ENCODE measurements around the gene USP48. TPM values are rescaled to one million over a fixed set of nuclear protein-coding genes. Genes with fewer than 3 reads are reported as not detected.

Gene USP48
- total RNA-seq, 1 donor from 2014 or later = 56.4 TPM

DNA sequence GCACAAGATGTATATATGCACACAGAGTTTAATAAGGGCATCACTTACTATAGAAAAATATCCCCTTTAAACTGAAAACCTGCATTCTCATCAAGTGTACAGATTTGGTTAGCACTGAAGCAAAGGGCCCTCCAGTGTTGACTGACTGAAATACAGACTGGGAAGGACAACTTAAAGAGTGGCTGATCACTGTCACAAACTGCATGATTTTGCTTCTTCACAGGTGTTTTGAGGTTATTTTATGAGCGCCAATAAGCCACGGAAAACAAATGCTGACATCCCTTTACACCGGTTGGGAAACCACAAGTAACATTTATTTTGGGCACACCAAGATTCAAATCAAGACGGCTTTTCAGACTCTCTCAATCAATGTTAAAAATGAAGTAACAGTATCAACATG lies 82.9 kb downstream of the USP48 start:
- no peaks in the 10 kb centered on the region for H3K27me3 ChIP-seq
- ATAC-seq (no peak), DNase-seq (no peak)
- no peak overlapping the region for H3K4me3 ChIP-seq
- TF ChIP-seq, protein P1, sequence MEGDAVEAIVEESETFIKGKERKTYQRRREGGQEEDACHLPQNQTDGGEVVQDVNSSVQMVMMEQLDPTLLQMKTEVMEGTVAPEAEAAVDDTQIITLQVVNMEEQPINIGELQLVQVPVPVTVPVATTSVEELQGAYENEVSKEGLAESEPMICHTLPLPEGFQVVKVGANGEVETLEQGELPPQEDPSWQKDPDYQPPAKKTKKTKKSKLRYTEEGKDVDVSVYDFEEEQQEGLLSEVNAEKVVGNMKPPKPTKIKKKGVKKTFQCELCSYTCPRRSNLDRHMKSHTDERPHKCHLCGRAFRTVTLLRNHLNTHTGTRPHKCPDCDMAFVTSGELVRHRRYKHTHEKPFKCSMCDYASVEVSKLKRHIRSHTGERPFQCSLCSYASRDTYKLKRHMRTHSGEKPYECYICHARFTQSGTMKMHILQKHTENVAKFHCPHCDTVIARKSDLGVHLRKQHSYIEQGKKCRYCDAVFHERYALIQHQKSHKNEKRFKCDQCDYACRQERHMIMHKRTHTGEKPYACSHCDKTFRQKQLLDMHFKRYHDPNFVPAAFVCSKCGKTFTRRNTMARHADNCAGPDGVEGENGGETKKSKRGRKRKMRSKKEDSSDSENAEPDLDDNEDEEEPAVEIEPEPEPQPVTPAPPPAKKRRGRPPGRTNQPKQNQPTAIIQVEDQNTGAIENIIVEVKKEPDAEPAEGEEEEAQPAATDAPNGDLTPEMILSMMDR (IDR thresholded peaks at IDR 0.05) = no peak
- H3K9me3 ChIP-seq = no peaks in the 10 kb centered on the region
- peaks cover 74% of the 10 kb centered on the region for H3K36me3 ChIP-seq
- no peaks in the 10 kb centered on the region for H3K4me1 ChIP-seq
- intact Hi-C loops (cut with DNase I) = no loop called here
- H3K27ac ChIP-seq = no peak overlapping the region

DNA sequence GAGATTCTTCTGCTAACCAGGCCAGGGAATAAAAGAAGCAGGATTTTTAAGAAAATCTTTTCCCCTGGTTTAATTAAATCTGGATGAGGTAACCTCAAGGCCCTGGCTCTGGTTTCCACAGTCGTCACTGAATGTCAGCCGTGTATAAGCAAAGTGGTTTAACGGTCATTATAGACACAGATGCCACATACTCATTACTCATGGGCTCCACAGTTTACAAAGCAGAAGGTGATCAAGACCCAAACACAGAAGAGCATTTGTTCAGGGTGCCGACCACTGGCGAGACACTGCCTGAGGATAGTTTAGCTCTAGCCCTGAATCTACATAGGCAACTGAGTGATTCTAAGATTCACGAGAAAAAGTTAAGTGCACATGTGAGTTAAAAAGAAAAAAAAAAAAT lies 86.0 kb downstream of the USP48 start:
- H3K36me3 ChIP-seq = peaks cover 75% of the 10 kb centered on the region
- no peaks in the 10 kb centered on the region for H3K27me3 ChIP-seq
- DNase-seq = no peak
- no peaks in the 10 kb centered on the region for H3K9me3 ChIP-seq
- H3K27ac ChIP-seq = no peak overlapping the region
- no peak for ATAC-seq
- no peaks in the 10 kb centered on the region for H3K4me1 ChIP-seq
- TF ChIP-seq, protein P1 (IDR thresholded peaks at IDR 0.05) = no peak
- no peak overlapping the region for H3K4me3 ChIP-seq
- intact Hi-C loops (cut with DNase I) = no loop called here

DNA sequence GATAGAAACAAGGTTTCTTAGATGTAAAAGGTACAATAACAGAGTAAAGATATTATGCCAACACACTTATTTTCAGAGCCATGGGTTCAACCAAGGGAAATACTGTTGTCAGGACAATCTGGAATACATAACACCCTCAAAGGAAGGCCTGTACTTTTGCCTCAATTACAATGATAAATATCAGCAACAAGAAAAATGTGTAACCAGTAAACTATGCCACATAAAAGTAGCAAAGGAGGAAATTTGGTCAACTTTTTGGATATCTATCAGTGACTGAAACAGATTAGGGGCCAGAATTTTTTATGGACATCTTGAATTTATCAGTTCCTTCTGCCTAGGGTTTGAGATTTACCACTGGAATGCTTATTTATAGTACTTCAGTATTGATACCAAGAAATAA lies 89.2 kb downstream of the USP48 start:
- intact Hi-C loops (cut with DNase I) = no loop called here
- Histone ChIP-seq H3K36me3 (peaks cover 71% of the 10 kb centered on the region), H3K27me3 (no peaks in the 10 kb centered on the region), H3K27ac (no peak overlapping the region), H3K4me3 (no peak overlapping the region), H3K9me3 (no peaks in the 10 kb centered on the region), H3K4me1 (no peaks in the 10 kb centered on the region)
- DNase-seq (no peak), ATAC-seq (no peak)
- TF ChIP-seq, protein P1 (IDR thresholded peaks at IDR 0.05) = no peak

DNA sequence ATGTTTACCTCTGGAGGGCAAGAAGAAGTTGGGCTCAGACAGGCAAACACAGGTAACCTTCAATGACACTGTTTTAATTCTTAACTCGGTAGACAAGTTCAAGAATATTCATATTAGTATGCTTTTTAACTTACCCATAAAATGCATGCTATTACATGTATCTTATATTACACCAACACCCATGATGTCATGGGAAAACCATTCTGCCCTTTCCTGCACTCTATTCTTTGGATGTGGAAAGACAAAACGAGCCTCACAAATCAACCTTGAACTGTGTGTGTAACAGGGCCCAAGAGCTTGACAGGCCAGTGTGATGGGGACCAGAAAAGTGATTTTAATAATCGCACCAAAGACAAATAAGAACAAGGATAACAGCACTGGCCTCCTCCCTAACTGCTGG lies 91.2 kb downstream of the USP48 start:
- TF ChIP-seq, protein P1 (IDR thresholded peaks at IDR 0.05) = no peak
- H3K4me1 ChIP-seq = no peaks in the 10 kb centered on the region
- H3K27me3 ChIP-seq = no peaks in the 10 kb centered on the region
- ATAC-seq = no peak
- intact Hi-C loops (cut with DNase I) = no loop called here
- no peak overlapping the region for H3K27ac ChIP-seq
- H3K9me3 ChIP-seq = no peaks in the 10 kb centered on the region
- H3K36me3 ChIP-seq = peaks cover 86% of the 10 kb centered on the region
- no peak overlapping the region for H3K4me3 ChIP-seq
- no peak for DNase-seq

DNA sequence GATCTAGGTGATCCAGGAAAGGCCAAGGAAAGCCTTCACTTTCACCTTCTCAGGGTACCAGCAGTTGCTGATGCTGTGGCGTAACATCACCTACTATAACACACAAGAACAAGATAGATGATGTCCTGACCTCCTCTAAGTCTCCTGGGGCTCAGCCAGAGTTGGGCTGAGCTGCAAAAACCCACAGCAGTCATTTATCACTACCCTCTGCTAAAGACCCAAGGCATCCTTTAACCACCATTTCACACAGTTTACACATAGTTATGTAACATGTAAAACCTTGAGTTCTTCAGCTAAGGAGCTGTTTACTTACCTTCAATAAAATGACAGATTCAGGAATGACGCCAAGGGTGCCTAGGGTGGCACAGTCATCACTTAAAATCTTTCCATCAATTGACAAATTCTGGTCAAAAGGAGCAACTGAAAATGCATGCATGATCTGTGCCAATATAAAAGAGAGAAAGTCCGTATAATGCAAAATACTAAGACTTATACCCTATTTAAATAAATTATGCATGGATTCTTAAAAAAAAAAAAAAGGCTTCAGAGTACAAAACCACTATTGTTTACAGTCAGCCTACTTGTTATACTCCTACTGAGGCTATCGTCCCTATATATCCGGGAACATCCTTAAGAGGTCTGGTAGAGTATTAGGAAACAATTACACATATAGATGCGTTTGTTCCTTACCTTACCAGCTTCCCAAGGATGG lies 93.1 kb downstream of the USP48 start:
- H3K27ac ChIP-seq = no peak overlapping the region
- intact Hi-C loops (cut with DNase I) = no loop called here
- ATAC-seq (peak; percentile 37), DNase-seq (no peak)
- no peaks in the 10 kb centered on the region for H3K4me1 ChIP-seq
- no peaks in the 10 kb centered on the region for H3K27me3 ChIP-seq
- TF ChIP-seq, protein P1 (IDR thresholded peaks at IDR 0.05) = no peak
- H3K9me3 ChIP-seq = no peaks in the 10 kb centered on the region
- no peak overlapping the region for H3K4me3 ChIP-seq
- H3K36me3 ChIP-seq = peaks cover 92% of the 10 kb centered on the region

Data from upper lobe of right lung (tissue), 1 donor.